Heart right ventricle (tissue), 16 donors: ENCODE data around the gene SYNGR4. TPM values are rescaled to one million over a fixed set of nuclear protein-coding genes. Genes with fewer than 3 reads are reported as not detected.
"Not testable (repeated sequence)": the region's sequence is repeated elsewhere in the genome, so short reads cannot be mapped to it uniquely, and the experiment has no call there.

Experiments
- ATAC-seq, 8 donors: fragments of 200-7000 bp; cut with Tn5 transposase; one replicate each; pipeline ENCODE4 v1.9.1; 2020; ENCODE audit warnings: mild to moderate bottlenecking in 8 of 8, moderate library complexity in 8 of 8, moderate number of reproducible peaks in 1 of 8
- DNase-seq, 2 donors: peaks; one replicate each; pipeline ENCODE4 v3.0.0-alpha.2; 2020
- H3K27ac ChIP-seq, 10 donors: fragments of 200-600 bp; sonication (generic) in 2 of 10; one replicate each; pipeline versions ENCODE4 v1.5.0 to v1.8.0; 2020 to 2022; ENCODE audit warnings: mild to moderate bottlenecking in 3 of 10
- H3K27me3 ChIP-seq, 7 donors: fragments of 200-600 bp; one replicate each; pipeline ENCODE4 v1.8.0; 2021 to 2022; ENCODE audit warnings: mild to moderate bottlenecking in 2 of 7
- H3K36me3 ChIP-seq, 9 donors: fragments of 200-600 bp; sonication (generic) in 1 of 9; one replicate each; pipeline versions ENCODE4 v1.5.0 to v1.8.0; 2020 to 2022; ENCODE audit warnings: mild to moderate bottlenecking in 2 of 9
- H3K4me1 ChIP-seq, 9 donors: fragments of 200-600 bp; sonication (generic) in 1 of 9; one replicate each; pipeline versions ENCODE4 v1.5.0 to v1.8.0; 2020 to 2022; ENCODE audit warnings: mild to moderate bottlenecking in 4 of 9
- H3K4me3 ChIP-seq, 10 donors: fragments of 200-600 bp; sonication (generic) in 2 of 10; one replicate each; pipeline versions ENCODE4 v1.5.0 to v1.8.0; 2020 to 2022; ENCODE audit warnings: mild to moderate bottlenecking in 7 of 10, moderate library complexity in 2 of 10
- H3K9me3 ChIP-seq, 11 donors: fragments of 200-600 bp in 10 of 11; sonication (generic) in 2 of 11; one replicate each; pipeline versions ENCODE4 v1.5.0 to v1.8.0; 2013 to 2022; ENCODE audit warnings: mild to moderate bottlenecking in 2 of 11, control low read depth in 1 of 11, moderate library complexity in 1 of 11
- WGBS, 2 donors: extraction: QIAGEN DNeasy Blood & Tissue Kit; methylation state at CpG; one replicate each; pipeline ENCODE4 v1.1.7; 2013; ENCODE audit warnings: inconsistent platforms in 1 of 2; 5-methylcytosine and 5-hydroxymethylcytosine counted together
- intact Hi-C, 10 donors: fragments of 100-400 bp; cut with DNase I; formaldehyde crosslinking; loops; one replicate each; pipeline versions ENCODE4 v1.11.1 to v1.14.2; 2022
- long read RNA-seq, 3 donors: library from polyadenylated mRNA; unstranded; transcript quantifications; one replicate each; pipeline ENCODE4 v2.0.0, GENCODE V29; 2020 to 2021
- polyA plus RNA-seq, 2 donors: library from polyadenylated mRNA; stranded (reverse); fragments of 200-250 nt; gene quantifications; one replicate each; pipeline ENCODE4 v1.2.3, GENCODE V29; 2013
- total RNA-seq, 10 donors: library from RNA; stranded (reverse); fragmentation: NEBNext Ultra II Directional in 3 of 10; extraction: Animal tissue kit (Norgen Biotek cat#: 25700) in 3 of 10; gene quantifications; one replicate each; pipeline versions ENCODE4 v1.2.1 to v1.2.4, GENCODE V29; 2021 to 2023
- TF ChIP-seq, protein P1 (sequence below), 9 donors: fragments of 200-600 bp; sonication (generic) in 2 of 9; IDR thresholded peaks; one replicate each; pipeline versions ENCODE4 v1.5.0 to v1.8.0; 2021 to 2022; ENCODE audit warnings: antibody characterized with exemption in 9 of 9, mild to moderate bottlenecking in 5 of 9, moderate library complexity in 1 of 9
- donor health status: Arrhythmogenic right ventricular cardiomyopathy.
- donor health status: ischemic (EF 13 %, LVEDD 7.1; RV severe dilation, severe dysfunction).
- donor health status: healthy with polysubstance abuse.
- donor health status: DM: no; HTN: yes; CAD: no.
- donor health status: DM: no; HTN: no; CAD: no.
- donor health status: ischemic (EF 25% LVEDD 6.9; RV normal size, moderate dysfunction).
- donor health status: ischemic (EF 25% LVEDD 5.7; RV mildly dilated, moderate dysfunction).
- donor health status: healthy.
- donor health status: DM: yes; HTN: yes; CAD: no.
- donor health status: Ischemic cardiomyopathy.
- donor health status: ischemic (EF 35%, LVEDD 5.7; RV mildly dilated, moderate dysfunction).
- donor health status: nonischemic (EF 11% LVEDD 7.7; RV severe dilation, severe dysfunction).
- donor health status: DM: yes; HTN: yes; CAD: no.
- donor health status: PGD.
- donor health status: ischemic (EF 29% LVEDD 5.4; RV normal size, mild dysfunction).
- donor health status: nonischemic (EF 23%, LVEDD 6.1; RV moderate dilation, normal function).

SYNGR4 gene, protein sequence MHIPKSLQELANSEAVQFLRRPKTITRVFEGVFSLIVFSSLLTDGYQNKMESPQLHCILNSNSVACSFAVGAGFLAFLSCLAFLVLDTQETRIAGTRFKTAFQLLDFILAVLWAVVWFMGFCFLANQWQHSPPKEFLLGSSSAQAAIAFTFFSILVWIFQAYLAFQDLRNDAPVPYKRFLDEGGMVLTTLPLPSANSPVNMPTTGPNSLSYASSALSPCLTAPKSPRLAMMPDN
- total RNA-seq: not detected
- polyA plus RNA-seq: not detected
- long read RNA-seq, donor 1: 0 reads
- long read RNA-seq, donor 2: 0 reads
- long read RNA-seq, donor 3: 0 reads

- Histone ChIP-seq H3K27ac (peak within 1 kb of the TSS; percentile 87 to 99 (median 96)), H3K36me3 (peaks cover 0 to 20% (median 0%) of the 10 kb centered on the region in 9 donors), H3K9me3 (no peaks in the 10 kb centered on the region), H3K4me1 (peaks cover 0 to 16% (median 5%) of the 10 kb centered on the region in 9 donors), H3K4me3 (peak within 1 kb of the TSS; percentile 47 to 86 (median 68)), H3K27me3 (no peaks in the 10 kb centered on the region)
- intact Hi-C loops: loop anchor here in 3 of 10 donors (2.0 to 5.0 kb wide), 3 partner anchors 37 to 105 kb away; partner anchors contain the start of genes CYTH2 (in 1 of the 3) and EMP3 (in 1 of the 3)
- whole genome bisulfite sequencing, 2 donors: 1% methylated on average over 57 to 59 of the region's 59 CpGs
- TF ChIP-seq, protein P1, sequence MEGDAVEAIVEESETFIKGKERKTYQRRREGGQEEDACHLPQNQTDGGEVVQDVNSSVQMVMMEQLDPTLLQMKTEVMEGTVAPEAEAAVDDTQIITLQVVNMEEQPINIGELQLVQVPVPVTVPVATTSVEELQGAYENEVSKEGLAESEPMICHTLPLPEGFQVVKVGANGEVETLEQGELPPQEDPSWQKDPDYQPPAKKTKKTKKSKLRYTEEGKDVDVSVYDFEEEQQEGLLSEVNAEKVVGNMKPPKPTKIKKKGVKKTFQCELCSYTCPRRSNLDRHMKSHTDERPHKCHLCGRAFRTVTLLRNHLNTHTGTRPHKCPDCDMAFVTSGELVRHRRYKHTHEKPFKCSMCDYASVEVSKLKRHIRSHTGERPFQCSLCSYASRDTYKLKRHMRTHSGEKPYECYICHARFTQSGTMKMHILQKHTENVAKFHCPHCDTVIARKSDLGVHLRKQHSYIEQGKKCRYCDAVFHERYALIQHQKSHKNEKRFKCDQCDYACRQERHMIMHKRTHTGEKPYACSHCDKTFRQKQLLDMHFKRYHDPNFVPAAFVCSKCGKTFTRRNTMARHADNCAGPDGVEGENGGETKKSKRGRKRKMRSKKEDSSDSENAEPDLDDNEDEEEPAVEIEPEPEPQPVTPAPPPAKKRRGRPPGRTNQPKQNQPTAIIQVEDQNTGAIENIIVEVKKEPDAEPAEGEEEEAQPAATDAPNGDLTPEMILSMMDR (IDR thresholded peaks at IDR 0.05): no peak
- DNase-seq (peak; percentile 99), ATAC-seq (peak; percentile 95 to 98 (median 96))
Observed at GRCh38 chr19:48363810-48364597, at the start of gene SYNGR4, which contains the start of gene TMEM143. SYNGR4 (plus strand) TSS chr19:48364367; CDS start chr19:48365843, 1,476 bp downstream. TMEM143 (minus strand) TSS chr19:48363940; CDS start chr19:48363920, 20 bp downstream.

- intact Hi-C loops: loop anchor here in 4 of 10 donors (5.0 to 10.0 kb wide), 3 partner anchors 179 to 272 kb away; no protein-coding TSS in a partner anchor
- no peaks in the 10 kb centered on the region for H3K9me3 ChIP-seq
- no peak overlapping the region for H3K4me3 ChIP-seq
- H3K27ac ChIP-seq: no peak overlapping the region
- peaks cover 0 to 15% (median 9%) of the 10 kb centered on the region in 9 donors for H3K4me1 ChIP-seq
- no peak for ATAC-seq
- H3K36me3 ChIP-seq: no peaks in the 10 kb centered on the region
- WGBS, 2 donors: 71 to 75% methylated on average over 7 of the region's 7 CpGs
- TF ChIP-seq, protein P1 (IDR thresholded peaks at IDR 0.05): no peak
- no peaks in the 10 kb centered on the region for H3K27me3 ChIP-seq
- DNase-seq: no peak
Observed at GRCh38 chr19:48315712-48316111, 48.5 kb upstream of the SYNGR4 start.

DNA sequence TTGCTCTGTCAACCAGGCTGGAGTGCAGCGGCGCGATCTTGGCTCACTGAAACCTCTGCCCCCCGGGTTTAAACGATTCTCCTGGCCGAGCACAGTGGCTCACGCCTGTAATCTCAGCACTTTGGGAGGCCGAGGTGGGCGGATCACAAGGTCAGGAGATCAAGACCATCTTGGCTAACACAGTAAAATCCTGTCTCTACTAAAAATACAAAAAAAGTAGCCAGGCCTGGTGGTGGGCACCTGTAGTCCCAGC lies 46.5 kb upstream of the SYNGR4 start:
- intact Hi-C loops: loop anchor here in 4 of 10 donors (5.0 to 10.0 kb wide), 3 partner anchors 177 to 270 kb away; no protein-coding TSS in a partner anchor
- DNase-seq, ATAC-seq, H3K27ac ChIP-seq, H3K36me3 ChIP-seq, H3K9me3 ChIP-seq, H3K4me3 ChIP-seq, H3K27me3 ChIP-seq: not testable (repeated sequence)
- WGBS, 2 donors: 62 to 69% methylated on average over 9 of the region's 9 CpGs
- H3K4me1 ChIP-seq: peaks cover 4 to 26% (median 23%) of the 10 kb centered on the region in 9 donors

- intact Hi-C loops: loop anchor here in 4 of 10 donors (5.0 to 10.0 kb wide), 3 partner anchors 176 to 269 kb away; no protein-coding TSS in a partner anchor
- TF ChIP-seq, protein P1 (IDR thresholded peaks at IDR 0.05): no peak
- Histone ChIP-seq H3K27me3 (no peaks in the 10 kb centered on the region), H3K27ac (no peak overlapping the region), H3K4me3 (no peak overlapping the region), H3K9me3 (no peaks in the 10 kb centered on the region), H3K36me3 (no peaks in the 10 kb centered on the region), H3K4me1 (peaks cover 4 to 34% (median 30%) of the 10 kb centered on the region in 9 donors)
- DNase-seq: no peak
- 94 to 96% methylated on average over 21 of the region's 21 CpGs for WGBS, 2 donors
- no peak for ATAC-seq
Observed at GRCh38 chr19:48318286-48318987, 45.7 kb upstream of the SYNGR4 start.
